ENCODE results near the gene PSMB10. TPM values are rescaled to one million over a fixed set of nuclear protein-coding genes. Genes with fewer than 3 reads are reported as not detected.

The PSMB10 gene
- 34.4 to 55.4 TPM (median 47.8 TPM) in 5 replicates for total RNA-seq (2022; extraction: Qiagen RNA extraction; ENCODE audit: low read depth)

DNA sequence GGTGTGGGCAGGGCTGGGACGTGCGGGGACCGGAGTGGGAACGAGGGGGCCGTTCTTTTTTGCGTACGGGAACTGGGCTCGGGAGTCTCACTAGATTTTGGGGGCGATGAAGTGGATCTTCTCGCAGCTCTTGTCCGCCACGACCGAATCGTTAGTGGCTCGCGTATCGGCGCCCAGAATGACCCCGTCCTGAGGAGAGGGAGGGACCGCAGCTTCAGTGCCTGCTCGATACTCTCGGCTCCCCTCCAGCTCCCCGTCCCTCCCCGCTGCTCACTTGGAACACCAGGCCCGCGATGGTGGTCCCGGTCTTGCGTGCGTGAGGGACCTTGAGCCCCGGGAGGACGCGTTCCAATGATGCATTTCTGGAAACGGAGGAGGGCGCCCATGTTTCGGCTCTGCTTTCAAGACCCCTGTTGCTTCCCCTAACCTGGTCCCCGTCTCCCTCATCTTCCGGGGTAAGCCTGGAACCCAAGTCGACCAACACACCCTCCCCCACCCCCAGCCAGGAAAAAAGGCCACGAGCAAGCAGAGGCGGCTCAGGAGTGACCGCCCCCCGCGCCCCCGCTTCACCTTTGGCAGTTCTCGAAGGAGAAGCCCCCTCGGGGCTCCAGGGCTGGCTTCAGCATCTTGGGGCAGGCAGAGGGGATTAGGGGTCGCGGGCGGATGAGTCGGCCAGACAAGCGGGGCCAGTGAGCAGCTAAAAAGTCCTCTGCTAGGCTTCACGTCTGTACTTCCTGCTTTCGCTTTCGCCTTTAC lies at the start of gene PSMB10:
Gene PSMB10, minus strand, starts transcription at position 727 of the 756 bp plus-strand sequence. Its CDS starts 101 bp downstream, at position 626.

GRCh38 chr16:67979955-67980678 lies 43.5 kb upstream of the PSMB10 start, which contains the start of gene DPEP3:
TSS of gene DPEP3 (minus strand) at chr16:67980499. CDS start at chr16:67980380, 119 bp downstream.

GRCh38 chr16:67968400-67969253 lies 32.0 kb upstream of the PSMB10 start, which contains the start of gene SLC12A4:
TSS of gene SLC12A4 (minus strand) at chr16:67968637. CDS start at chr16:67968553, 84 bp downstream.

DNA sequence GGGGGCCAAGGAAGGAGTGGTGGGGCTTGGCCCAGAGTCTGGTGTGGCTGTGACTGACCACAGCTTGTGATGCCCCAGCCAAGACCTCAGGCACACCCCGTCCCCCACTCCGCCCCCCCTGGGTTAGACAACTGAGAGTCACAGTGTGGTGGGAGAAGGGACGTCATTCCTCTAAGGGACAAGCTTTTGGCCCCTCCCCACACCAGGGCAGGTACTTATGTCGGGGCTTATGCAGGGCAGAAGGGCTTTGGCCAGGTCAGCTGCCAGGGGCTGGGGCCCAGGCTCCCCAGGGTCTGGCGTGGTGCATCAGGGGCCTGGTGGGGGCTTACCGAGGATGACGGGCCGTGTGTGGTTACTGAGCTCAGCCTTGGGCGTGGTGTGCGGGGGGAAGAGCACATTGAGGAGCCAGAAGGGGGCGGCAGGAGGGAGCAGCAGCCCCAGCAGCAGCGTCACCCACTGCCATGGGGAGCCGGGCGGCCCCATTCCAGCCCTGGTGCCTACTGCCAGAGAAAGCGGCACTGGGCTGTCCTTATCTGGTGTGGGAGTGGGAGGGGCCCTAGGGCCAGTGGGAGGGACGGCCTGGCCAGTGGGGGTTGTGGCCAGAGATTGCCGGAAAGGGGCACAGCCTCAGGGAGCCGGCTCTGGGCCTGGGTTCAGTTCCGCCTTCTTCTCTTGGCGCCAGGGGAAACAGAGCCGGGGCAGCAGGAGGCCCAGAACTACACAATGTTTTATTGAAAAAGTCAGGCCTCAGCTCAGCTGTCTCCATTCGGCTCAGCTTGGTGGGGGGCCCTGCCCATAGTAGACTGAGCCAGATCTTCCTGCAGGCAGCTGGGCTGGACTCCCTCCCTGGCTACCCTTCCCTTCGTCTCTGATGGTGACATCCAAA lies 7.2 kb upstream of the PSMB10 start, which contains the start of gene LCAT:
Gene LCAT, minus strand, starts transcription at position 502 of the 886 bp plus-strand sequence. Its CDS starts 19 bp downstream, at position 483.

DNA sequence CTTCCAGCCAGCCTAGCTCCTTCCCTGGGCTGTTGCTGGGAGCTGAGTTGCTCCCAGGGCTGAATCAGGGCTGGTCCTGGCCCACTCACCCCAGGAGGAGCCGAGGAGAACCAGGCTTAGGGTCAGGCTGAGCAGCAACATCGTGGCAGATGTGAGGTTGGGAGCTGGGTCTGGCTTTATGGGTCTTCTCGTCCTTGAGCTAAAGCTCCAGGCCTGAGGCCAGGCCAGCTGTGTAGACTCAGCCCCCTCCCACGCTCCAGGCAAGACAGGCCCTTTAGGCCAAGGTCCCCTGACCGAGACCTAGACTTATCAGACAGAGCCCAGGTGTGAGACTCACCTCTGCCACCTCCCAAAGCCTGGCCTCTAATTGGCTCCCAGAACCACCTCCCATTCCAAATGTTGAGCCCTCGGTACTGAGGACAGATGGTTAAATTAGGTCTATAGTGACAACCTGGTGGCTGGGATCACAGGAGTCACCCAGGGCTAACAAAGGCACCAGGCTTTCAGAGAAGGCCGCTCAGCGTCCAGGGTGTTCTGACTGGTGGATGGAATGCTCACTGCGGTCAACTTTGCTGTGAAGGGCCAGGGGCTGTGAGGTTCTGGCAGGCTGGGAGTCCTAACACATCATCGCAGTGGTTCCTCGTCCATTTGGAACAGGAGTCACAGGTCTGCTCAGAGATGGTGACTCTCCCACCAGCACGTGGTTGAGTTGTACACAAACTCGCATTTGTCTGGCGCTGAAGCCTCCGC lies 4.8 kb downstream of the PSMB10 start, which contains the start of gene CTRL:
Gene CTRL, minus strand, starts transcription at position 151 of the 750 bp plus-strand sequence. Its CDS starts 10 bp downstream, at position 141.

GRCh38 chr16:67892899-67893742 lies 43.5 kb downstream of the PSMB10 start, which contains the start of gene PSKH1:
TSS of gene PSKH1 (plus strand) at chr16:67893254. CDS start at chr16:67908750, 15,496 bp downstream.

GRCh38 chr16:67884684-67885083 lies 52.0 kb downstream of the PSMB10 start, which contains the start of gene NRN1L:
TSS of gene NRN1L (plus strand) at chr16:67884885. CDS start at chr16:67884904, 19 bp downstream.

Other genes starting within 250 kb of the PSMB10 start
- 14.0 to 18.3 TPM (median 17.5 TPM) in 5 replicates for gene GFOD2, start 217.5 kb downstream of the PSMB10 start, total RNA-seq (2022; extraction: Qiagen RNA extraction; ENCODE audit: low read depth)
- 6.7 to 10.7 TPM (median 9.7 TPM) in 5 replicates for gene RANBP10, start 130.3 kb downstream of the PSMB10 start, total RNA-seq (2022; extraction: Qiagen RNA extraction; ENCODE audit: low read depth)
- 0.32 to 0.86 TPM (median 0.43 TPM) in 5 replicates for gene TSNAXIP1, start 130.0 kb downstream of the PSMB10 start, total RNA-seq (2022; extraction: Qiagen RNA extraction; ENCODE audit: low read depth)
- gene THAP11, start 94.5 kb downstream of the PSMB10 start, total RNA-seq (2022; extraction: Qiagen RNA extraction; ENCODE audit: low read depth) = 25.2 to 46.3 TPM (median 44.5 TPM) in 5 replicates
- 230 to 282 TPM (median 237 TPM) in 5 replicates for gene NUTF2, start 89.9 kb downstream of the PSMB10 start, total RNA-seq (2022; extraction: Qiagen RNA extraction; ENCODE audit: low read depth)
- 21.4 to 32.5 TPM (median 28.4 TPM) in 5 replicates for gene CENPT, start 89.2 kb downstream of the PSMB10 start, total RNA-seq (2022; extraction: Qiagen RNA extraction; ENCODE audit: low read depth)
- gene EDC4, start 63.8 kb downstream of the PSMB10 start, total RNA-seq (2022; extraction: Qiagen RNA extraction; ENCODE audit: low read depth) = 43.1 to 69.7 TPM (median 65.1 TPM) in 5 replicates
- 0.33 TPM in 1 of 5 replicates, not detected in the others for gene NRN1L, start 52.0 kb downstream of the PSMB10 start, total RNA-seq (2022; extraction: Qiagen RNA extraction; ENCODE audit: low read depth)
- 10.1 to 16.5 TPM (median 14.3 TPM) in 5 replicates for gene PSKH1, start 43.6 kb downstream of the PSMB10 start, total RNA-seq (2022; extraction: Qiagen RNA extraction; ENCODE audit: low read depth)
- 1.0 to 2.5 TPM (median 1.4 TPM) in 5 replicates for gene CTRL, start 5.0 kb downstream of the PSMB10 start, total RNA-seq (2022; extraction: Qiagen RNA extraction; ENCODE audit: low read depth)
- 9.0 to 15.1 TPM (median 12.4 TPM) in 5 replicates for gene LCAT, start 7.3 kb upstream of the PSMB10 start, total RNA-seq (2022; extraction: Qiagen RNA extraction; ENCODE audit: low read depth)
- 18.1 to 35.6 TPM (median 31.6 TPM) in 5 replicates for gene SLC12A4, start 31.8 kb upstream of the PSMB10 start, total RNA-seq (2022; extraction: Qiagen RNA extraction; ENCODE audit: low read depth)
- not detected in 5 replicates for gene DPEP3, start 43.6 kb upstream of the PSMB10 start, total RNA-seq (2022; extraction: Qiagen RNA extraction; ENCODE audit: low read depth)
- not detected in 5 replicates for gene DPEP2, start 62.6 kb upstream of the PSMB10 start, total RNA-seq (2022; extraction: Qiagen RNA extraction; ENCODE audit: low read depth)
- gene DPEP2NB, start 79.1 kb upstream of the PSMB10 start, total RNA-seq (2022; extraction: Qiagen RNA extraction; ENCODE audit: low read depth) = not detected in 5 replicates
- 14.9 to 20.1 TPM (median 18.7 TPM) in 5 replicates for gene DDX28, start 86.4 kb upstream of the PSMB10 start, total RNA-seq (2022; extraction: Qiagen RNA extraction; ENCODE audit: low read depth)
- 14.9 to 20.0 TPM (median 16.7 TPM) in 5 replicates for gene DUS2, start 86.4 kb upstream of the PSMB10 start, total RNA-seq (2022; extraction: Qiagen RNA extraction; ENCODE audit: low read depth)
- 11.4 to 18.0 TPM (median 15.3 TPM) in 5 replicates for gene NFATC3, start 148.5 kb upstream of the PSMB10 start, total RNA-seq (2022; extraction: Qiagen RNA extraction; ENCODE audit: low read depth)

Data from A549 treated with ZK216348 at 1 μM for 4 hours (cell line).